HEK293 (cell line): ENCODE data around the gene SMTN.

ENCODE experiments used
- CTCF ChIA-PET: fragments of 350-600 bp; formaldehyde crosslinking; extraction: SDS; loops from one replicate; lab custom pipeline; 2021; ENCODE audit warnings: antibody characterized with exemption; lab: Yijun Ruan, JAX
- POLR2A ChIA-PET: fragments of 300-600 bp; formaldehyde crosslinking; extraction: SDS; loops from one replicate; lab custom pipeline; 2020; ENCODE audit warnings: antibody characterized with exemption, inconsistent platforms; lab: Yijun Ruan, JAX
- H3K27ac ChIP-seq: fragments of 200-500 bp; sonication (Bioruptor generic); 2 replicates; pipeline ENCODE4 v1.5.1; 2014; ENCODE audit warnings: low read depth, low read length, control low read depth, inconsistent platforms; ENCODE audit errors: extremely low read depth
- H3K36me3 ChIP-seq, 2 experiments: fragments of 200-500 bp in 1 of 2; sonication (Bioruptor generic) in 1 of 2; 1 replicate in 1 of 2; 2 replicates in 1 of 2; pipeline ENCODE4 v1.5.1; 2014 to 2017; ENCODE audit warnings: inconsistent platforms in 2 of 2, low read length in 2 of 2; ENCODE audit not compliant: control insufficient read depth in 2 of 2, insufficient read depth in 1 of 2
- H3K4me1 ChIP-seq: fragments of 200-500 bp; sonication (Bioruptor generic); 2 replicates; pipeline ENCODE4 v1.5.1; 2014; ENCODE audit warnings: mild to moderate bottlenecking, low read length, inconsistent platforms; ENCODE audit not compliant: control insufficient read depth, insufficient read depth
- H3K4me3 ChIP-seq: 2 replicates; pipeline ENCODE4 v1.5.1; 2011; ENCODE audit warnings: low read depth, mild to moderate bottlenecking, control low read depth, low read length, moderate library complexity
- H3K9me3 ChIP-seq: fragments of 200-500 bp; sonication (Bioruptor generic); 2 replicates; pipeline ENCODE4 v1.5.1; 2014; ENCODE audit warnings: low read depth, low read length, inconsistent platforms; ENCODE audit not compliant: control insufficient read depth, insufficient read depth
- EGR2 ChIP-seq: fragments of 450-650 bp; formaldehyde crosslinking; IDR thresholded peaks from 2 replicates; pipeline ENCODE4 v1.5.1; 2016; ENCODE audit warnings: low read depth, missing biosample characterization, missing genetic modification characterization
- ELK4 ChIP-seq: IDR thresholded peaks from 2 replicates; pipeline ENCODE4 v1.6.1; 2011; ENCODE audit warnings: mild to moderate bottlenecking, low read depth, low read length, borderline replicate concordance
- GLI4 ChIP-seq: fragments of 450-650 bp; formaldehyde crosslinking; IDR thresholded peaks from 2 replicates; pipeline ENCODE4 v1.5.1; 2016; ENCODE audit warnings: missing biosample characterization, missing genetic modification characterization
- GLIS1 ChIP-seq: fragments of 450-650 bp; formaldehyde crosslinking; IDR thresholded peaks from 2 replicates; pipeline ENCODE4 v1.5.1; 2016; ENCODE audit warnings: missing biosample characterization, missing genetic modification characterization
- TRIM28 ChIP-seq: IDR thresholded peaks from 2 replicates; pipeline ENCODE4 v1.6.1; 2011; ENCODE audit warnings: low read length, control low read depth, borderline replicate concordance
- WT1 ChIP-seq: fragments of 450-650 bp; formaldehyde crosslinking; IDR thresholded peaks from 2 replicates; pipeline ENCODE4 v1.5.1; 2016; ENCODE audit warnings: missing biosample characterization, missing genetic modification characterization
- ZBTB11 ChIP-seq: fragments of 450-650 bp; formaldehyde crosslinking; conservative IDR thresholded peaks from 2 replicates; pipeline ENCODE4 v1.5.1; 2016; ENCODE audit warnings: low read depth, missing biosample characterization, missing genetic modification characterization
- ZFP41 ChIP-seq: fragments of 450-650 bp; formaldehyde crosslinking; IDR thresholded peaks from 2 replicates; pipeline ENCODE4 v1.5.1; 2016; ENCODE audit warnings: missing biosample characterization, missing genetic modification characterization, borderline replicate concordance
- ZIC2 ChIP-seq: fragments of 450-650 bp; formaldehyde crosslinking; IDR thresholded peaks from 2 replicates; pipeline ENCODE4 v1.5.1; 2016; ENCODE audit warnings: missing biosample characterization, missing genetic modification characterization
- ZNF133 ChIP-seq: fragments of 450-650 bp; formaldehyde crosslinking; IDR thresholded peaks from 2 replicates; pipeline ENCODE4 v1.5.1; 2016; ENCODE audit warnings: missing biosample characterization, missing genetic modification characterization
- ZNF138 ChIP-seq: fragments of 450-650 bp; formaldehyde crosslinking; IDR thresholded peaks from 2 replicates; pipeline ENCODE4 v1.5.1; 2016; ENCODE audit warnings: missing biosample characterization, missing genetic modification characterization, borderline replicate concordance
- ZNF174 ChIP-seq: fragments of 450-650 bp; formaldehyde crosslinking; IDR thresholded peaks from 2 replicates; pipeline ENCODE4 v1.5.0; 2017; ENCODE audit warnings: missing biosample characterization, mild to moderate bottlenecking, missing genetic modification characterization
- ZNF2 ChIP-seq: fragments of 450-650 bp; formaldehyde crosslinking; IDR thresholded peaks from 2 replicates; pipeline ENCODE4 v1.5.1; 2016; ENCODE audit warnings: missing biosample characterization, missing genetic modification characterization
- ZNF23 ChIP-seq: fragments of 450-650 bp; formaldehyde crosslinking; IDR thresholded peaks from 2 replicates; pipeline ENCODE4 v1.5.1; 2016; ENCODE audit warnings: missing biosample characterization, missing genetic modification characterization, borderline replicate concordance
- ZNF248 ChIP-seq: fragments of 450-650 bp; formaldehyde crosslinking; IDR thresholded peaks from 2 replicates; pipeline ENCODE4 v1.5.1; 2017; ENCODE audit warnings: missing biosample characterization, missing genetic modification characterization
- ZNF280C ChIP-seq: fragments of 450-650 bp; formaldehyde crosslinking; IDR thresholded peaks from 2 replicates; pipeline ENCODE4 v1.5.1; 2016; ENCODE audit warnings: missing biosample characterization, missing genetic modification characterization
- ZNF335 ChIP-seq: fragments of 450-650 bp; formaldehyde crosslinking; conservative IDR thresholded peaks from 2 replicates; pipeline ENCODE4 v1.5.1; 2016; ENCODE audit warnings: missing biosample characterization, missing genetic modification characterization
- ZNF513 ChIP-seq: fragments of 450-650 bp; IDR thresholded peaks from 2 replicates; pipeline ENCODE4 v1.5.1; 2018; ENCODE audit warnings: missing biosample characterization, missing genetic modification characterization
- ZNF561 ChIP-seq: fragments of 450-650 bp; IDR thresholded peaks from 2 replicates; pipeline ENCODE4 v1.5.1; 2018; ENCODE audit warnings: missing biosample characterization, missing genetic modification characterization, borderline replicate concordance
- ZNF837 ChIP-seq: fragments of 450-650 bp; formaldehyde crosslinking; IDR thresholded peaks from 2 replicates; pipeline ENCODE4 v1.5.1; 2016; ENCODE audit warnings: missing biosample characterization, missing genetic modification characterization
- ZXDB ChIP-seq: fragments of 450-650 bp; formaldehyde crosslinking; IDR thresholded peaks from 2 replicates; pipeline ENCODE4 v1.5.1; 2016; ENCODE audit warnings: missing biosample characterization, missing genetic modification characterization

The SMTN gene

GRCh38 chr22:31118046-31118820 is 37.1 kb downstream of the SMTN start:
- CTCF ChIA-PET, result interaction anchor here (1.0 to 3.1 kb wide), 3 partner anchors 11 to 30 kb away, joined by 4 to 9 read pairs (median 8); partner anchors contain the start of gene SELENOM
- TF ChIP-seq ZIC2 (tag by site-specific recombination), result 0 out of 2 replicates have a peak, but pooled peaks have one; percentile 6
- no peak for TF ChIP-seq ZNF280C (tag by site-specific recombination)
- TF ChIP-seq ZNF248 (tag by site-specific recombination), result no peak
- TF ChIP-seq ZNF2 (tag by site-specific recombination), result no peak
- TF ChIP-seq TRIM28, result no peak
- no peak for TF ChIP-seq ZNF174 (tag by site-specific recombination)
- TF ChIP-seq ZNF23, result no peak
- TF ChIP-seq ZXDB (tag by site-specific recombination), result no peak

GRCh38 chr22:31119026-31119717 is 38.1 kb downstream of the SMTN start:
- POLR2A ChIA-PET, result interaction anchor here (0.6 kb wide), 1 partner anchor 17 kb away, joined by 3 read pairs; no protein-coding TSS in a partner anchor
- CTCF ChIA-PET, result interaction anchor here (0.7 to 1.3 kb wide), 4 partner anchors 11 to 199 kb away, joined by 3 to 9 read pairs (median 4); partner anchors contain the start of gene SELENOM

More at GRCh38 chr22:31118046-31118820, 37.1 kb downstream of the SMTN start:
- 0 out of 2 replicates have a peak, but pooled peaks cover 2% of the 10 kb centered on the region for H3K4me1 ChIP-seq
- POLR2A ChIA-PET, result interaction anchor here (0.6 kb wide), 1 partner anchor 16 kb away, joined by 3 read pairs; no protein-coding TSS in a partner anchor
- H3K36me3 ChIP-seq, result no peaks in the 10 kb centered on the region
- no peak overlapping the region for H3K4me3 ChIP-seq
- H3K27ac ChIP-seq, result no peak overlapping the region
- H3K9me3 ChIP-seq, result no peaks in the 10 kb centered on the region

GRCh38 chr22:31120230-31120629 is 39.1 kb downstream of the SMTN start:
- ChIA-PET POLR2A (interaction anchor here (0.6 to 1.2 kb wide), 2 partner anchors 13 to 485 kb away, joined by 3 to 4 read pairs; partner anchors contain the start of gene SELENOM), CTCF (interaction anchor here (0.8 to 1.3 kb wide), 3 partner anchors 9 to 26 kb away, joined by 3 to 4 read pairs (median 3); partner anchors contain the start of gene SELENOM)
- TF ChIP-seq GLIS1 (peak; percentile 77), GLI4 (no peak), WT1 (tag by site-specific recombination) (no peak), ZBTB11 (tag by site-specific recombination) (no peak), ZNF513 (tag by site-specific recombination) (peak; percentile 29; the same call in 1 of the 2 replicates), ZIC2 (tag by site-specific recombination) (0 out of 2 replicates have a peak, but pooled peaks have one; percentile 42), EGR2 (tag by site-specific recombination) (0 out of 2 replicates have a peak, but pooled peaks have one; percentile 14), ZNF837 (tag by site-specific recombination) (no peak), ZFP41 (tag by site-specific recombination) (no peak)

More at GRCh38 chr22:31119026-31119717, 38.1 kb downstream of the SMTN start:
- Histone ChIP-seq H3K9me3 (no peaks in the 10 kb centered on the region), H3K36me3 (no peaks in the 10 kb centered on the region), H3K27ac (no peak overlapping the region), H3K4me1 (0 out of 2 replicates have a peak, but pooled peaks cover 2% of the 10 kb centered on the region), H3K4me3 (no peak overlapping the region)
- TF ChIP-seq ZNF138 (tag by site-specific recombination) (no peak), ELK4 (no peak), ZNF133 (no peak), ZNF561 (tag by site-specific recombination) (no peak), ZNF335 (tag by site-specific recombination) (no peak)

More at GRCh38 chr22:31120230-31120629, 39.1 kb downstream of the SMTN start:
- Histone ChIP-seq H3K9me3 (no peaks in the 10 kb centered on the region), H3K36me3 (no peaks in the 10 kb centered on the region), H3K27ac (no peak overlapping the region), H3K4me1 (0 out of 2 replicates have a peak, but pooled peaks cover 2% of the 10 kb centered on the region), H3K4me3 (no peak overlapping the region)
